AG04449 (cell line): Measurements from ENCODE around the gene NOL4L.
A peak's percentile ranks its signal among the peaks of the same experiment; 100 is the strongest.

ENCODE experiments used
- CTCF ChIA-PET: fragments of 350-600 bp; formaldehyde crosslinking; extraction: SDS; loops from one replicate; lab custom pipeline; 2021; ENCODE audit warnings: antibody characterized with exemption; lab: Yijun Ruan, JAX
- POLR2A ChIA-PET: fragments of 400-600, 350-600 bp; formaldehyde crosslinking; extraction: SDS; loops from one replicate; lab custom pipeline; 2020; ENCODE audit warnings: antibody characterized with exemption, inconsistent platforms; lab: Yijun Ruan, JAX
- DNase-seq: peaks from one replicate; pipeline ENCODE4 v3.0.0-alpha.2; 2010; ENCODE audit warnings: low read depth, low spot score
- H3K4me3 ChIP-seq: 2 replicates; pipeline ENCODE4 v1.5.1; 2011; ENCODE audit warnings: low read depth, mild to moderate bottlenecking, control low read depth, low read length
- TF ChIP-seq, protein P1 (sequence below): IDR thresholded peaks from one replicate; pipeline ENCODE4 v1.5.1; 2011; ENCODE audit warnings: mild to moderate bottlenecking, moderate library complexity, low read length, control low read depth, inconsistent platforms; ENCODE audit not compliant: insufficient read depth; ENCODE audit errors: missing control alignments

The NOL4L gene

DNA sequence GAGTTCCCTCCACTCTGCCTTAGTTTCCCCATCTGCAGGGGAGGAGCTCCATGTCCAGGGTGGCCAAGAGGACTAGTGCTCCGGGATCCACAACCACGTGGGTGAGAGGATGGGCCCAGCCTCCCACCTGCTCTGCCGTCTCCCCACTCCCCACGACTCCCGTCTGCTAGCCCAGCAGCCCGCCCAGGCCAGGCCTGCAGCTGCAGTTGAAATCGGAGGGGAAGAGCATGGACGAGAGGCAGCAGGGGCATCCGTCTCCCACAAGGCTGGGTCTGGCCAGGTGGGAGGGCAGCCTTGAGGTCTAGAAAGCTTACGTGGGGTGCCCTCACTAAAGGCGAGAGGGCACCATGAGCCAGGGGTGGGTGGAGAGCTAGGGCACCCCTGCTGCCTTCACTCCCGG lies 8.6 kb downstream of the NOL4L start:
- TF ChIP-seq, protein P1, sequence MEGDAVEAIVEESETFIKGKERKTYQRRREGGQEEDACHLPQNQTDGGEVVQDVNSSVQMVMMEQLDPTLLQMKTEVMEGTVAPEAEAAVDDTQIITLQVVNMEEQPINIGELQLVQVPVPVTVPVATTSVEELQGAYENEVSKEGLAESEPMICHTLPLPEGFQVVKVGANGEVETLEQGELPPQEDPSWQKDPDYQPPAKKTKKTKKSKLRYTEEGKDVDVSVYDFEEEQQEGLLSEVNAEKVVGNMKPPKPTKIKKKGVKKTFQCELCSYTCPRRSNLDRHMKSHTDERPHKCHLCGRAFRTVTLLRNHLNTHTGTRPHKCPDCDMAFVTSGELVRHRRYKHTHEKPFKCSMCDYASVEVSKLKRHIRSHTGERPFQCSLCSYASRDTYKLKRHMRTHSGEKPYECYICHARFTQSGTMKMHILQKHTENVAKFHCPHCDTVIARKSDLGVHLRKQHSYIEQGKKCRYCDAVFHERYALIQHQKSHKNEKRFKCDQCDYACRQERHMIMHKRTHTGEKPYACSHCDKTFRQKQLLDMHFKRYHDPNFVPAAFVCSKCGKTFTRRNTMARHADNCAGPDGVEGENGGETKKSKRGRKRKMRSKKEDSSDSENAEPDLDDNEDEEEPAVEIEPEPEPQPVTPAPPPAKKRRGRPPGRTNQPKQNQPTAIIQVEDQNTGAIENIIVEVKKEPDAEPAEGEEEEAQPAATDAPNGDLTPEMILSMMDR: no peak
- H3K4me3 ChIP-seq: no peak overlapping the region
- POLR2A ChIA-PET: no interaction called here
- DNase-seq: no peak
- CTCF ChIA-PET: no interaction called here

- DNase-seq: no peak
- ChIA-PET POLR2A (no interaction called here), CTCF (interaction anchor here (1.0 kb wide), 1 partner anchor 76 kb away, joined by 3 read pairs; no protein-coding TSS in a partner anchor)
- no peak overlapping the region for H3K4me3 ChIP-seq
- TF ChIP-seq, protein P1: no peak
Observed at GRCh38 chr20:32575805-32576204, 9.3 kb downstream of the NOL4L start.

GRCh38 chr20:32575227-32575581 lies 9.9 kb downstream of the NOL4L start:
- POLR2A ChIA-PET: no interaction called here
- no peak for DNase-seq
- CTCF ChIA-PET: interaction anchor here (1.0 kb wide), 1 partner anchor 76 kb away, joined by 3 read pairs; no protein-coding TSS in a partner anchor
- H3K4me3 ChIP-seq: no peak overlapping the region
- TF ChIP-seq, protein P1: no peak

DNA sequence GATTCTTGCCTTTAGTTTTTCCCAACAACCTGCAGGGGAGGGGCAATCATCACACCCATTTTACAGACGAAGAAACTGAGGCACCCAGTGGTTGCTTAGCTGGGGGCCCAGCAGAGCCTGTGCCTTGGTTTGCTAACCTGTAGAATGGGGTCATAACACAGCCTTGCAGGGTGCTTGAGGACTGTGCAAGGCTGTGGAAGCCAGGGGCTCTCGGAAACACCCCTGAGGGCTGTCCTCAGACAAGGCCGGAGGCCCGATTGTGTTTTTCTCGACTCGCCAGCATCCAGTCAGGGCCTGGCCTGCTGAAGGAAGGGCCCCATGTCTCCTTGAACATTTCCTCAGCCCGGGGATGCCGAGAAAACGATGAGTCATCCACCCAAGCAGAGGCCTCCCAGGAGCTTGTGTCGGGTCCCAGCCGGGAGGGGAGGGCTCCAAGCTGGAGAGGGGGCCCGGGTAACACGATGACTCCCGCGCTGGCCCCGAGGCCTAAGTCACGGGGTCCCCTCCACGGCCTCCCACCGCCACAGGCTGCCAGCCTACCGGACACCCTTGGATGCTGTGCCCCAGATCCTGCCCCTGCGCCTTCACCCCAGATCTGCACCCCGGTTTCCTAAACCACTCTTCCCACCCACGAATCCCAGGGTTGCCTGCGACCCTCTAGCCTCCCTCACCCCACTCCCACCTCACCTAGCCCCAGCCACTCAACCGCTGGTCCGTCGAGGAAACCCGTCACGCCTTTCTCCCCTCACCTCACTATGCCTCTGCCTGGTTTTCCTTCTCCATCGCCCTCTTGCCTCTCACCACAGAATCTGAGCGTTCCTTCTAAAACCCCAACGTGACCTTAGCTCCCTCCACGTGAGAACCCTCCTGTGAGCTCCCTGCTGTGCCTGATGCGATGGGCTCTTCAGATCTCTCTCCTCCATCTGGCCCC lies 10.6 kb downstream of the NOL4L start:
- DNase-seq: peak; percentile 49
- TF ChIP-seq, protein P1: no peak
- no peak overlapping the region for H3K4me3 ChIP-seq
- ChIA-PET CTCF (interaction anchor here (1.0 kb wide), 2 partner anchors 77 to 78 kb away, joined by 3 read pairs; no protein-coding TSS in a partner anchor), POLR2A (interaction anchor here (0.6 kb wide), 1 partner anchor 282 kb away, joined by 3 read pairs; no protein-coding TSS in a partner anchor)

DNA sequence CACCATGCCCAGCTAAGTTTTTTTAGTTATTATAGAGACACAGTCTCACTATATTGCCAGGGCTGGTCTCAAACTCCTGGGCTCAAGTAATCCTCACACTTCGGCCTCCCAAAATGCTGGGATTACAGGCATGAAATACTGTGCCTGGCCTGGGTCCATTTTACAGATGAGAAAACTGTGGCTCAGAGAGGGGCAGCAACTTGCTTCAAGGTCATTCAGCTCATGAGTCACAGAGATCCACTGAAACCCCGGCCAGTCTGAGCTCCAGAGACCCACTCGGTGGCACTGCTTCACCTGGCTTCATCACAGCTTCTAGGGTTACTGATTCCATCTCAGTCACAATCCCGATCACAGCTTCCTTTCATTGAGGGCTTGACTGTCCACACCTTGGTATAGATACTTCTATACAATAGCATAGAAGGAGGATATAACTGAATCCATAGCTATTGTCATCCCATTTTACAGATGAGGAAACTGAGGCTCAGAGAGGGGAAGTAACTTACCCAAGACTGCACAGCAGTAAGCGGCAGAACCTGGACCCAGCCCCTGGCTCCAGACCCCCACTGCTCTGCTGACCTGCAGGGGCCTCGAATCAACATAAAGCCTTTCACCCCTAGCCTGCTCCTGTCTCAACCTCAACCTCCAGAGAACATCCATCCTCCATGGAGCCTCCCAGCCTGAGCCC lies 11.8 kb downstream of the NOL4L start:
- TF ChIP-seq, protein P1: no peak
- ChIA-PET POLR2A (no interaction called here), CTCF (interaction anchor here (0.8 to 1.4 kb wide), 5 partner anchors 11 to 80 kb away, joined by 3 read pairs; no protein-coding TSS in a partner anchor)
- no peak overlapping the region for H3K4me3 ChIP-seq
- DNase-seq: no peak
